Esophagus squamous epithelium (tissue), 4 donors: ENCODE results near the gene MOB3C.

Experiments used
- POLR2A ChIP-seq, 4 donors: fragments of 450-650 bp; IDR thresholded peaks; one replicate each; pipeline ENCODE4 v1.6.1; 2017; ENCODE audit warnings: antibody characterized with exemption in 4 of 4, mild to moderate bottlenecking in 4 of 4, moderate library complexity in 3 of 4
- TF ChIP-seq, protein P1 (sequence below), 6 experiments: fragments of 450-650 bp in 4 of 6; fragments of 200-600 bp in 2 of 6; sonication (generic) in 2 of 6; IDR thresholded peaks; one replicate each; pipeline ENCODE4 v1.5.1; 2016 to 2019; ENCODE audit warnings: antibody characterized with exemption in 6 of 6, mild to moderate bottlenecking in 4 of 6, moderate library complexity in 4 of 6

DNA sequence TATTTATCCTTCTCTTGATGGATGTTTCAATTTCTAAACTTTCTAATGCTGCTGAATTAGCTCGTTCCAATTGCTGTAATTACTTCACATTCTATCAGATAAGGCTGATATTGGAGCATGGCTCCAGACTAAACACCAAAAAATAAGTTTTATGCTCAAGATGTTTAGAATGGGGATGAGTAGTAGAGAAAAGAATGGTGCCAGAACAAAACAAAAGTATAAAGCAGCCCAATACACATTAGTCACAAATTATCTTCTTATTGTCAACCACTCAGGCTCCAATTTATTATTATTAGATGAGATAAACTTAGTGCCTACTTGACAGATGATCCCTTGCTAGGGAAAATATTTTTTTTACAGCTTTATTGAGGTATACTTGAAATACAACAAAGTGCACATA is 29.7 kb upstream of the MOB3C start:
- TF ChIP-seq, protein P1, sequence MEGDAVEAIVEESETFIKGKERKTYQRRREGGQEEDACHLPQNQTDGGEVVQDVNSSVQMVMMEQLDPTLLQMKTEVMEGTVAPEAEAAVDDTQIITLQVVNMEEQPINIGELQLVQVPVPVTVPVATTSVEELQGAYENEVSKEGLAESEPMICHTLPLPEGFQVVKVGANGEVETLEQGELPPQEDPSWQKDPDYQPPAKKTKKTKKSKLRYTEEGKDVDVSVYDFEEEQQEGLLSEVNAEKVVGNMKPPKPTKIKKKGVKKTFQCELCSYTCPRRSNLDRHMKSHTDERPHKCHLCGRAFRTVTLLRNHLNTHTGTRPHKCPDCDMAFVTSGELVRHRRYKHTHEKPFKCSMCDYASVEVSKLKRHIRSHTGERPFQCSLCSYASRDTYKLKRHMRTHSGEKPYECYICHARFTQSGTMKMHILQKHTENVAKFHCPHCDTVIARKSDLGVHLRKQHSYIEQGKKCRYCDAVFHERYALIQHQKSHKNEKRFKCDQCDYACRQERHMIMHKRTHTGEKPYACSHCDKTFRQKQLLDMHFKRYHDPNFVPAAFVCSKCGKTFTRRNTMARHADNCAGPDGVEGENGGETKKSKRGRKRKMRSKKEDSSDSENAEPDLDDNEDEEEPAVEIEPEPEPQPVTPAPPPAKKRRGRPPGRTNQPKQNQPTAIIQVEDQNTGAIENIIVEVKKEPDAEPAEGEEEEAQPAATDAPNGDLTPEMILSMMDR (IDR thresholded peaks at IDR 0.05): no peak
- no peak for TF ChIP-seq POLR2A (IDR thresholded peaks at IDR 0.05)
